EL (cell line): ENCODE data around the gene TMTC1.
"Not testable (repeated sequence)": the region's sequence is repeated elsewhere in the genome, so short reads cannot be mapped to it uniquely, and the experiment has no call there.

Experiments used
- DNase-seq: peaks from one replicate; pipeline ENCODE4 v3.0.0-alpha.2; 2016

TMTC1 gene

DNA sequence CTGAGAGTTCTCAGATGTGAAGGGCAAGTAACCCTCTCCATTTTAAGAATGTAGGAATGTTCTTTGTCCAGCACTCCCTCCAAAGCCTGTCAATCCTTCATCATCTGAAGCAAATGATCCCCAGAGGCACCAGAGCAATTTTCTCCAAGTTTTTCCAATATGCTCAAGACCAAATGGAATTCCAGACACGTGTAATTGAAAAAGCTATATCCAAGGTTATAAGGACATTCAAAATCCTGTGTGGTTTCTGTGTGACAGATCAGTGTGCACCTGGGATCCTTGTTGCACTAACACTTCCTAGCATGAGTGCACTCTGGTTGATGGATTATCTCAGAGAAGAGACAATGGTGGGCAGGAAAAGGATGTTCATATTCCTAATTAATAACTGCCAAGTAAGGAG, 220.7 kb downstream of the TMTC1 start:
- no peak for DNase-seq

DNA sequence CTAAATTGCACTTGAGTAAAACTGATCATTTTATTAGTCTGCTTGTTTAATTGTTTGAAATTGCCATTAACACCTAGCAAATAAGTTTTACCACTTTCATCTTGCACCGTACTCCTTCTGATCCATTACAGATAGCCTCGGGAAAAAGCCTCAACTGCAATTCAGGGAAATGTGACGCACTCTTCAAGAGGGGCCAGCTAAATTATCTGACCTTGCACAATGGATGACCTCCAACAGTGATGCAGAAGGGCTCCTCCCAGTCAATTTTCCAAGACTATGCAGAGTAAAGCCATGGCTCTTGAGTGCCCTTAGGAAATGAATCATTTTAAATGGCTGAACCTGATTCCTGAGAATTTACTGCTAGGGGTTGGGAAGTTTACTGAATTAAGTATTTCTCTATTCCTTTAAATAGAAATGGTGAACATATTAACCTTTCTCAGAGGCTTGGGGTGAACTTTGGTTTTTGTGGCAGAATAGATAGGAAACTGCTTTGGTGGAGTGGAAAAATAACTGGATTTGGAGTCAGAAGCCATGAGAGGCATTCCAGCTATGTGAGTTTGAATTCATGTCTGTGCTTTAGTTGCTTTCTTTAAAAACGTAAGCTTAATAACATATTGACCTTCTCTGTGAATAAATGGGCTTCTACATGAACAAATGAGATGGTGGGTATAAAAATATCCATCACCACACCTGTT, 221.5 kb downstream of the TMTC1 start:
- peak; percentile 44 for DNase-seq

GRCh38 chr12:29561664-29562071, 222.1 kb downstream of the TMTC1 start:
- no peak for DNase-seq

DNA sequence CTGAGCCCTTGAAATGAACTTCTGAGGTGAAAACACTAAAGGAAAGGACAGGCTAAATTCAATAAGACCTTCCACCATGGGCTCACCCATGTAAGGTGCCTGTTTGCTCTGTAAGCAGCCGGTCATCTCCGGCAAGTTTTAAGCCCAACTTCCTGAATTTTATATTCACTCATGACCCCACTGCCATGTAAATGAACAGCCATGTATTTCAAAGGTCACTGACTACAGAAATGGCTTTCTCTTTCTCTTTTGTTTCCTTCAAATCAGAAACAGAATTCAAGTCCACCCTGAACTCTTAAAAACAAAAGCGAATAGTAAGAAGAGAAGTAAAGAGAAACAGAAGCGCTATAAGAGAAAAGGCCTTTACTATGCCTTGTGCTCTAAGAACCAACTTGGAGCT, 224.5 kb downstream of the TMTC1 start:
- DNase-seq: no peak

DNA sequence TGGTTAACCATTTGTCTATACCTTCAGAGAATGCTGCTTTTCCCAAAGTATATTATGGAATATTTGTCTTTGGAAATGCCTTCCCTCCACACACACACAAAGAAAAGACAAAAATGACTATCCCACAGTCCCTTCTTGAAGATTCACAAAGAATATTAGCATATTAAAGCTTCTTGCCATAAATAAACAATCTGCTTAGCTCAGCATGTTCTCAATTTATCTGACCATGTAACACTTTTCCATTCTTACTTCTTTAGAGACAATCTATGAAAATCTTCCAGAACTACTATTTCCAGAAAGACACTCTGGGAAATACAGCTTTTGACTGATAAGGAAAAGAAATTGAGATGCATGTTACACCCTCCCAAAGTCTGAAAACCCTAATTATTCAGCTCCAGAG, 227.4 kb downstream of the TMTC1 start:
- DNase-seq: no peak

GRCh38 chr12:29555451-29555850, 228.3 kb downstream of the TMTC1 start:
- not testable (repeated sequence) for DNase-seq

GRCh38 chr12:29552994-29553748, 230.6 kb downstream of the TMTC1 start:
- no peak for DNase-seq

GRCh38 chr12:29552324-29552927, 231.3 kb downstream of the TMTC1 start:
- DNase-seq: peak; percentile 31

DNA sequence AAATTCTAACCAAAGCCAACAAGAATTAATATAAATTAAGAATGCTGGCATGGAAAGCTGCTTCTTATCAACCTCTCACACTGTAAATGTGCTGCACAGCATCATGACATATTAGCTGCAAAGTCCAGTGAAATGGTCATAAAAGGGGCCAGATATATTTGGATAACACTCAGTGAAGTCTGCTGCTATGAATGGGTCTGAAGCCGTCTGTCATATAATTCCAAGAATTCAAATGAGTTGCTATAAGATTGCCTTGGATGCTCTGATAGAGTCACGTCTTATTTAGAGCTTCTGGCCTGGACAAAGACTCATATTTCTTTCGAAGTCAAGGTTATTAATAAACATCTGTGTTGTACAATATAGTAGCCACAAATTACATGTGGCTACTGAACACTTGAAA, 231.9 kb downstream of the TMTC1 start:
- no peak for DNase-seq

- DNase-seq: no peak
Measured at GRCh38 chr12:29547864-29548263, 235.9 kb downstream of the TMTC1 start.

- peak; percentile 13 for DNase-seq
Measured at GRCh38 chr12:29547151-29547632, 236.6 kb downstream of the TMTC1 start.

- DNase-seq: no peak
Measured at GRCh38 chr12:29546000-29546399, 237.7 kb downstream of the TMTC1 start.

DNA sequence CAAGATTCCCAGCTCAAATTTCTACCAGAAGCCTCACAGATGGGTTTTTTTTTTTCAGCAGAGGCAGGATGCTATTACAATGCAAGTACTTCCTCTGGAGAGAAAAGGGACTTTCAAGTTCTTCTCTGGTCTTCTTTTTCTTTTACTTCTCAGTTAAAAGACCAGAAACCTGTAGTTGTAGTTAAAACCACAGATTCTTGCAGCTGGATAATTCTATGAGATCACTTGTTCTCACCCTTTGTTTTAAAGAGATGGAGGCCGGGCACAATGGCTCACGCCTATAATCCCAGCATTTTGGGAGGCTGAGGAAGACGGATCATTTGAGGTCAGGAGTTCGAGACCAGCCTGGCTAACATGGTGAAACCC, 238.7 kb downstream of the TMTC1 start:
- DNase-seq: no peak

- no peak for DNase-seq
Measured at GRCh38 chr12:29544428-29545101, 239.2 kb downstream of the TMTC1 start.

GRCh38 chr12:29543036-29543435, 240.7 kb downstream of the TMTC1 start:
- no peak for DNase-seq

DNA sequence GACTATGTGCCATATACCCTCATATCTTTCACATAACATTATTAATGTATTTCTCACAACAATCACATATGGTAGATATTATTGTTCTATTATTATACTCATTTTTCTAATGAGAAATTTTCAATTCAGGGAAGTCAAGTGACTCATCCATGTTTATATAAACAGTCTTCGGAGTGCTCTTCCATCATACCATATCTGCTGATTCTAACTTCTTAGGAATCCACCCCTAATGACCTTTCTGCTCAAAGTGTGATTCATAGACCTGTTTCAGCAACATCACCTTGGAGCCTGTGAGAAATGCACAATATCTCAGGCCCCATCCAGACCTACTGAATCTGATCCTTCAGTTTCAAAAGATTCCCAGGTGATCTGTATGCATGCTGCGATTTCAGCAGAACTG, 246.4 kb downstream of the TMTC1 start:
- peak; percentile 3 for DNase-seq

DNA sequence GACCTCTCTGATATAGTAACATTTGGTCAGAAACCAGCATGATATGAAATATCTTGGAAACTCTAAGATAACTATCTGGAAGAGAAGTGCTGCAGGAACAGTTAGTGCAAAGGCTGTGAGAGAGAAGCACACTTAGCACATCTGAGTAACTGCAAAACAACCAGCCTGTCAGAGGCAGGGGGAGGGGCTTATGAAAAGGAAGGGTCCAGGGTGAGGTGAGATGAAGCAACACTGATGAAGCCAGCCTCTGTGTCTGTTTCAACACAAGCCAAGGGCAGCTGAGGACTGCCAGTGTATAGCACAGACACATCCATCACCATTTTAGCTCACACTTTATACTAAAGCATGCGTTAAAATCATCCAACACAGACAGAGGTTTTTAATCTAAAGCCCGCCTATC, 248.8 kb downstream of the TMTC1 start:
- no peak for DNase-seq

DNA sequence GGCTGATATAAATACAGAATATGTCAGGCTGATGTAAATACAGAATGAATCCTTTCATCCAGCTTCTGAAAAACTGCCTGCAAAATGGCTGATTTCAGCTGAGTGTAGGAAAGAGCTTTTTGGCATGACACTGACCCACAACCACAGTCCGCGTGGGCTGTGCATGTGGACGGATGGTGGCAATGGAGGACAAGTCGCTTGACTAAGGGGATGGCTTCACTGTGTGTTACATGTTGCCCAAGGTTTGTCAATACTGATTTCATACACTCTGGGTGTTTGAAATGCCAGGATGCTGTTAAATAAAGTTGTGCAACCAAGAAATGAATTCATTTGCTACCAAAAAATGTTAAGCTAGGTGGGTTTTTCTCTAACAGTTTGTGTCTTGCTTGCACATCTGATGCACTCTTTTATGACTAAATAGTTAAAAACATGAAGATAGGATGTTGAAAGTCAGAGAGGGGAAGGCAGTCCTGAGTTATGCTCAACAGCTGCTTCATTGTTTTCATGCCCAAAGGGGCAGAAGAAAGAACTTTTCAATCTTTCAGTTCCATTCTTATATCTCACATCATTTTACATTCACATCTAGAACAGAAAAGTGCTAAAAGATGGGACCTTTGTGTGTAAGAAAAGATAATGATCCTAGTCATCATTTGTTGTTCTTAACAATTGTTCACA, 249.8 kb downstream of the TMTC1 start:
- DNase-seq: no peak

- no peak for DNase-seq
Measured at GRCh38 chr12:29531471-29531870, 252.3 kb downstream of the TMTC1 start.

DNA sequence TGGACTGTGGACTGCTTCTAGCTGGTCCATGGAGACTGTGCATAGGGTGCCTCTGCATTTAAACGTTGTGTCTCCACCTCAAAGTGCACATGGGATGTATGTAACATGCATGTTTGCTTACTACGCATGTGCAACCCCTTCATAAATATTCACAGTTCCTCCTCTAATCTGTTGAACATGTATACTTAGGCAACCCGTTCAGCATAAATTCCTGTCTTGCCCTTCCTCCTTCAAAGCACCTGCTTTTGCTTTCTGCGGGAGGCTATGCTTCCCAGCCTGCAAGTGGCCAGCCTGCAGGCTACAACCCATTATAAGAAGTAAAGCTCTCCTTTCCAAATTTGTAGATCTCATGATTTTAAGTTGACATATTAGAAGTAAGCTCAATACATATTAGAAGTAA, 253.3 kb downstream of the TMTC1 start:
- no peak for DNase-seq

GRCh38 chr12:29528161-29528560, 255.6 kb downstream of the TMTC1 start:
- DNase-seq: no peak

DNA sequence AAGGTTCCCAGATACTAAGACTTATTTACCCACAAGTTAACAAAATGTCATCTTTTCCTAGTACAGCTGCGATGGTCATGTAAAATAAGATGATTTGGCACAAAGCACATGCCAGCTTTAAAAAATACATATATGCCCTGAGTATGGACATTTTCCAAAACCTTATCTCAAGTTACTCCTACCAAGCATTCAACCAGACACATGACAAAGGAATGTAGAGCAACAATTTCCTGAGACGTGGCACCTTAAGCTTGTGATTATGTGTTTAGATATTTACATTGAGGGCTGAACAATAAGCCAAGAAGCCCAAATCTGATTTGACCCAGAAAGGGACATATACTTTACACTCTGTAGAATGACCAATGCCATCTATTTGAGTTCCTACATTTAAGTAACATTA, 261.8 kb downstream of the TMTC1 start:
- DNase-seq: peak; percentile 2
